Stimulated activated naive CD8-positive, alpha-beta T cell treated with anti-CD3 and anti-CD28 coated beads, Interleukin-15, Interleukin-2, amounts not matched to agents 100 ng/mL and 50 ng/mL, for 24 hours (primary cell): Measurements from ENCODE around the gene ZNF467.

Source experiments
- H3K27ac Mint-ChIP-seq: one replicate; pipeline ENCODE4 v1.8.0; 2021; ENCODE audit warnings: mild to moderate bottlenecking, mixed read lengths
- H3K27me3 Mint-ChIP-seq: one replicate; pipeline ENCODE4 v1.8.0; 2021; ENCODE audit warnings: mixed read lengths
- H3K36me3 Mint-ChIP-seq: one replicate; pipeline ENCODE4 v1.8.0; 2021; ENCODE audit warnings: low read depth, mixed read lengths
- H3K4me1 Mint-ChIP-seq: one replicate; pipeline ENCODE4 v1.8.0; 2021; ENCODE audit warnings: low read depth, mixed read lengths
- H3K4me3 Mint-ChIP-seq: one replicate; pipeline ENCODE4 v1.8.0; 2021; ENCODE audit warnings: mild to moderate bottlenecking, mixed read lengths
- H3K9me3 Mint-ChIP-seq: one replicate; pipeline ENCODE4 v1.8.0; 2021; ENCODE audit warnings: mixed read lengths

Gene ZNF467

DNA sequence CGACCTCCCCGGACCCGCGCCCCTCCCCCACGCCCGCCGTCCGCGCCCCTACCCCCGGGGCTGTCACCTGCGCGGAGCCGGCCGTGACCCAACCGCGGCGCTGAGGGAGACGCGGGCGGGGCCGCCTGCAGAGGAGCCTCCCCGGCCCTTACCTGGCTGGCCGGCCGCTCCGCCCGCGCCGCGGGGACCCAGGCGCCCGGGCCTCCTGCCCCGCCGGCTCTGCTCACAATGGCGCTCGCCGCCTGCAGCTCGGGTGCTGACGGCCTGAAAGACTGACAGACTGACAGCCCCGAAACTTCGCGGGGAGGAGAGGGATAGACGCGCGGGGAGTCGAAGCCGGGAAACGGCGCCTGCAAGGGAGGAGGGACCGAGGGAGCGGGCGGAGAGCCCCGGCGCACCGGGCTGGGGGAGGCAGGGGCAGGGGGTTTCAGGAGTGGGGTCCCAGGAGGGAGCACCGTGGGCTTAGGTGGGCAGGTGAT, 393 bp downstream of the ZNF467 start:
- no peaks in the 10 kb centered on the region for H3K27me3 Mint-ChIP-seq
- H3K9me3 Mint-ChIP-seq = no peaks in the 10 kb centered on the region
- no peak overlapping the region for H3K27ac Mint-ChIP-seq
- H3K36me3 Mint-ChIP-seq = no peaks in the 10 kb centered on the region
- H3K4me1 Mint-ChIP-seq = no peaks in the 10 kb centered on the region
- H3K4me3 Mint-ChIP-seq = peak overlapping the region; percentile 48

DNA sequence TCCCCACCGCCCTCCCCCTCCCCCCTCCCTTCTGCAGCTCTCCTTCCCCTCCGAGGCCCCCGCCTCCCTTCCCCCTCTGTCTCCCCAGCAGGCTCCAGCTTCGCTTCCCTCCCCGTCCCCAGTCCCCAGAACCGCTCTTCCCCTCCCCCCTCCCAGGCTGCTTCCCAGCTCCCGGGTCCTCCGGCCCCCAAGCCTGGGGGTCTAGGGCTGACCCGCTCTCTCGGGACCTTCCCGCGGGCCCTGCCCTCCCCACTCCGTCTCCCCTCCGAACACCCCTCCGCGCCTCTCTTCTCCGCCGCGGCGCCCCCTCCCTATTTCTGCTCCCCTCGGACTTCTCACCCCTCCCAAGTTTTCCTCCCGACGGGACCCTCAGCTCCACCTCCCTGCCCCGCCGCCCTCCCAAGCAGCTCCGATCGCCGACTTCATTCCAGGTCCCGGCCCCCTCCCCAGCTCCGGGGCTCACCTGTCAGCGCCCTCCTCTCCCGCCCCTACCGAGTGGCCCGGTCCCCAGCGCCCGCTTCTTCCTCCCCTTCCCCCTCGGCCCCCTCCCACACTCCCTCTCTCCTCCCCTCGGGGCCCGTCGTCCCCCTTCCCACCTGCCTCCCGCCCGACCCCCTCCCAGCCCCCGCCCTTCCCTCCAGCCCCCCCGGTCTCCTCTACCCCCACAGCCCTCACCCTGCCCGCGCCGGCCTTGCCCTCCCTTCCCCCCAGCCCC, 990 bp downstream of the ZNF467 start:
- no peaks in the 10 kb centered on the region for H3K27me3 Mint-ChIP-seq
- peak overlapping the region; percentile 17 for H3K4me3 Mint-ChIP-seq
- H3K4me1 Mint-ChIP-seq = no peaks in the 10 kb centered on the region
- no peak overlapping the region for H3K27ac Mint-ChIP-seq
- no peaks in the 10 kb centered on the region for H3K36me3 Mint-ChIP-seq
- no peaks in the 10 kb centered on the region for H3K9me3 Mint-ChIP-seq

DNA sequence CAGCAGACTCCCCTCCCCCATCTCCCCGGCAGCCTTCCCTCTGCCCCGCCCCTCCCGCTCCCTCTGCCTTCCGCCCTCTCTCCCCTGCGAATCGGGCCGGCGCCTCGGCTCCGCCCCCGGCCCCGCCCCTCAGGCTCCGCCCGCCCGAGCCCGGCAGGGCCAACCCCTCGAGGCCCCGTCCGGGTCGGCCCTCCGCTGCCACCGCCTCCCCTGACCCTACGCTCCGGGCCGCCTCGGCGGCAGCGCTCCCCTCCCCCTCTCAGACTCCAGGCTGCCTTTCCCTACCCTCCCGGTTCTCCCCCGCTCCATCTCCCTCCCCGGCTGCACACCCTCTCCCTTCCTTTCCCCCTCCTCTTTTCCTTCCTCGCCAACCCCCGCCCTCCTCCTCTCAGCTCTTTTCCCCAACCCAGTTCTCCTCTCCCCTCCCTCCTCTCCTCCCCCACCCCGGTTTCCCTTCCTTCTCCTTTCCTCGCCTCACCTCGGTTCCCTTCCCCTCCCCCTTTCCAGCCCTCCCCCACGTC, 1.6 kb downstream of the ZNF467 start:
- Mint-ChIP-seq H3K4me1 (no peaks in the 10 kb centered on the region), H3K4me3 (peak overlapping the region; percentile 59), H3K9me3 (no peaks in the 10 kb centered on the region), H3K27ac (no peak overlapping the region), H3K36me3 (no peaks in the 10 kb centered on the region), H3K27me3 (no peaks in the 10 kb centered on the region)

DNA sequence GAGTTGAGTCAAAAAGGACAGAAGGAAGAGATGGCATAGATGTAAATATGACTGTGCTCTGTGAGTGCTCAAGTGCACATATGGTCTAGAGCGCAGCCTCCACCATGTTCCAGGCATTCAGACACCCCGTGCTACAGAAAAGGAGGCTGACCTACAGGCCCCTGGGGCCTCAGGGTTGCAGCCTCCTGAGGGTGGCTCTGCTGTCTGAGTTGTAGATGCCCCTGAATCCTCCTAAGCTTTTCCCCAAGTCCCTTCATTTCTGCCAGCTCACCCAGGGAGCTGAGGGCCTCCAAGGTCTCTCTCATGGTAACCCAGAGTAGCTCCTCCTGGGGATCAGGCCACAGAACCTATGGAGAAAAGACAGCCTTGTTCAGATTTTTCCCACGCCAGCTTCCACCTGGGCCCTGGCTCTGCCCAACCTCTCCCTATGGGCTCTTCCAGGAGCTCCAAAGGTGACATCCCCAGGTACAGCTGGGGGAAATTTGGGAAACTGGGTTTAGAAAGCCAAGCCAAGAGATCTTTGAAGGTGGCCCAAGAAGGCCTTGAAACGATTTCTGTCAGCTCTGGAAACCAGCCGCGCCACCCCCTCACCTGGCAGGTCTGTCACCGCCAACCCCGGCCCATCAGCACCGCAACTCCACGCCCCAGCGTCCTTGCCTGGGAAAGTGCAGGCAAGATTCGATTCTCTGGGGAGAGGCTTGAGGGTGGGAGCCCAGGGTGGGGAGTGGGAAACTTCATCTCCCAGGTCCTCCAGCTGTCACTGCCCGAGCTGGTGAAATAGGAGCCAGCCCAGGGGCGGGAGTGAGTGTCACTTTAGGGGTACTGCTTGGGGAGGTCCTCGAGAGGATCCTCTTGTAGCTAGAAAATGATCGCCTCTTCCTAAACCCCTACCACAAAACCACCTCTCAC, 2.4 kb downstream of the ZNF467 start:
- Mint-ChIP-seq H3K9me3 (no peaks in the 10 kb centered on the region), H3K27me3 (no peaks in the 10 kb centered on the region), H3K4me3 (peak overlapping the region; percentile 23), H3K36me3 (peaks cover 3% of the 10 kb centered on the region), H3K27ac (no peak overlapping the region), H3K4me1 (no peaks in the 10 kb centered on the region)

DNA sequence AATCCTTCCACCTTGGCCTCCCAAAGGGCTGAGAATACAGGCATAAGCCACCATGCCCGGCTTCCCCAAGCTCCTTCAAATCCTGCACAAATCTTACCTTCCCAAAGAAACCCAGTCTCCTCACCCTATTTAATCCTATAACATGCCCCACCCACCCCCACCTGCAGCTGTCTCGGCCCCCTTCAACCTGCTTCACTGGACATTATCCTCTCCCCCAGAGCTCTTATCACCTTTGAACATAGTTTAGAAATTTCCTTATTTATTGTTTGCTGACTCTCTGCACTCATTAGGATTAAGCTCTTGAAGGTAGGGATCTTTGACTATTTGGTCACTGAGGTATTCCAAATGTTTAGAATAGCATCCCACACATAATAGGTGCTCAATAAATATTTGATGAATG, 3.5 kb downstream of the ZNF467 start:
- no peak overlapping the region for H3K27ac Mint-ChIP-seq
- H3K9me3 Mint-ChIP-seq = no peaks in the 10 kb centered on the region
- H3K36me3 Mint-ChIP-seq = peaks cover 3% of the 10 kb centered on the region
- H3K4me3 Mint-ChIP-seq = no peak overlapping the region
- no peaks in the 10 kb centered on the region for H3K4me1 Mint-ChIP-seq
- no peaks in the 10 kb centered on the region for H3K27me3 Mint-ChIP-seq

DNA sequence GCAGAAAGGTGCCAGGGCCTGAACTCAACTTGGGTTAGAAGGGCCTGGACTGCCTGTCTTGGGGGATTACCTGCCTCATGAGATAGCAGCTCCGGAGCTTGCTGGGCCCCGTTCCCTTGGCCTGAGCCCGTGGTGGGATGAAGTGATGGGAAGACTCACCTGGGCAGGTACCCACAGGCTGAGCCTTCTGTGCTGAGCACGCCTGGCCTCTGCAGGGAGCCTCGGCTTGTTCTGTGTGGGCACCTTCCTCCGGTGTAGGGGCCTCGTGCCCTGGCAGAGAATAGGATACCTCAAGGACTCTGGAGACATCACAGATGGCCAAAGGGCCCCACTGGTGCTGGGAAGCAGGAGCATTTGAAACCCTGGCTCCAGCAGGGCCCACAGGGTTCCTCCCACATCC, 4.5 kb downstream of the ZNF467 start:
- Mint-ChIP-seq H3K4me1 (no peaks in the 10 kb centered on the region), H3K36me3 (peaks cover 3% of the 10 kb centered on the region), H3K27ac (no peak overlapping the region), H3K4me3 (no peak overlapping the region), H3K9me3 (no peaks in the 10 kb centered on the region), H3K27me3 (no peaks in the 10 kb centered on the region)

DNA sequence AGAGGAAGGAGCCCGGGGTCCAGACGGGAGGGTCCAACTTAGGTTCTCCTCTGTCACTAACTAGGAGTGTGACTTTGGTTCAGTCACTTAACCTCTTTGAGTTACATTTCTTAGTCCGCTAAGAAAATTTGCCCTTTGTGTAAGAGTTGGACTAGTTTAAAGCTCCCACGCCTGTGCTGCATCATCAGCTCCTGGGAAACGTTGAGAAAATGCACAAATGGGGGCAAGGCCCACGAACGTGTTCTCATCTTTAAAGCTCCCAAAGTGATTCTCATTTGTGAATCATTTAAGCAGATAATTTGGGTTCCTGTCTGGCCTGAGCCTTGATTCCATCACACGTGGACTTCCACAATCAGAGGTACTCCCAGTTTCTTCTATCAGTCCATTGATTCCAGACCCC, 6.3 kb downstream of the ZNF467 start:
- H3K9me3 Mint-ChIP-seq = no peaks in the 10 kb centered on the region
- no peak overlapping the region for H3K27ac Mint-ChIP-seq
- H3K27me3 Mint-ChIP-seq = no peaks in the 10 kb centered on the region
- H3K36me3 Mint-ChIP-seq = peaks cover 3% of the 10 kb centered on the region
- H3K4me3 Mint-ChIP-seq = no peak overlapping the region
- H3K4me1 Mint-ChIP-seq = no peaks in the 10 kb centered on the region

DNA sequence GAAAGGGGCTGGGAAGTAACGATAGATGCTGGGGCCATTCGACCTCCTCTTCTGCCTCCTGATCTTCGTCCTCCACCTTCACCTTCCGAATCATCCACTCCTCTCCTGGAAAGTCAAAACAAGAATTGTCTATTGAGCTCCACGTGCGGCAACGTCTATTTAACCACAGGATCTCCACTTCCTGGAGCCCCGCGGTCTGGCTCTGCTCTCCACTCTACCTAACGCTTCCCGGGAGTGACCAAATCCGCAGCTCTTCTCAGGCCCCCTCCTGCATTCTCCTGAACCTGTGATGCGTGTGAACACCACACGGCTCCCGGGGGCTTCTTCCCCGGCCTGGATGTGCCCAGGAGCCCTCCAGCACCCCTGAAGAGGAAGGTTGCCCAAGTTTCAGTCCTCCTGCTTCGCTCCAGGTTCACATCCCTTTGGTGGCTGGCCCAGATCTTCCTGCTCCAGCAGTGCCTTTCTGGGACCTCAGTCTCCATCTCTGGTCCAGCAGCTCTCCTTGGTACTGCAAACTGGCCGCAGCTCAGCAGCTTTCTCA, 7.2 kb downstream of the ZNF467 start:
- no peaks in the 10 kb centered on the region for H3K4me1 Mint-ChIP-seq
- no peaks in the 10 kb centered on the region for H3K27me3 Mint-ChIP-seq
- H3K4me3 Mint-ChIP-seq = no peak overlapping the region
- H3K36me3 Mint-ChIP-seq = peaks cover 3% of the 10 kb centered on the region
- H3K9me3 Mint-ChIP-seq = no peaks in the 10 kb centered on the region
- H3K27ac Mint-ChIP-seq = no peak overlapping the region

DNA sequence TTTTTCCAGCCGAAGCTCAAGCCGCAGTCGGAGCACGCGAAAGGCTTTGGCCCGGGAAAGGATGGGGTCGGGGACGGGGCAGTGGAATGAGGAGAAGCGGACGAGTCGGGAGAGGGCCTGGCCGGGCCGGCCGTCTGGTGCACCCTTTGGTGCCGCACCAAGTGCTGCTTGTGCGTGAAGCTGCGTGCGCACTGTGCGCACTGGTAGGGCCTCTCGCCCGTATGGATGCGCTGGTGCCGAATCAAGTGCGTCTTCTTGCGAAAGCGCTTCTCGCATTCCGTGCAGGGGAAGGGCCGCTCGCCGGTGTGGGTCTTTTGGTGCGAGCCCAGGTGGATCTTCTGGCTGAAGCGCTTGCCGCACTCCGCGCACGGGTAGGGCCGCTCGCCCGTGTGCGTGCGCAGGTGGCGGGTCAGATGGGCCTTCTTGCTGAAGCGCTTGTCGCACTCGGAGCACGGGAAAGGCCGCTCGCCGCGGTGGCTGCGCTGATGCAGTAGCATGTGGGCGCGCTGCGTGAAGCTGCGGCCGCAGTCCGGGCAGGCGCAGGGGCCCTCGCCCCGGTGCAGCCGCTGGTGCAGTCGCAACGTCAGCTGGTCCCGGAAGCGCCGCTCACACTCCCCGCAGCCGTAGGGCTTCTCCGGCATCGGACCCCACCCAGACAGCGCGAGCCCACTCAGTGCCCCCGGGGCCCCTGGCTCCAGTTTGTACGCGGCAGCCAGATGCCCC, 7.8 kb downstream of the ZNF467 start:
- H3K9me3 Mint-ChIP-seq = no peaks in the 10 kb centered on the region
- no peaks in the 10 kb centered on the region for H3K4me1 Mint-ChIP-seq
- H3K27me3 Mint-ChIP-seq = no peaks in the 10 kb centered on the region
- H3K27ac Mint-ChIP-seq = no peak overlapping the region
- H3K36me3 Mint-ChIP-seq = peaks cover 3% of the 10 kb centered on the region
- H3K4me3 Mint-ChIP-seq = no peak overlapping the region

DNA sequence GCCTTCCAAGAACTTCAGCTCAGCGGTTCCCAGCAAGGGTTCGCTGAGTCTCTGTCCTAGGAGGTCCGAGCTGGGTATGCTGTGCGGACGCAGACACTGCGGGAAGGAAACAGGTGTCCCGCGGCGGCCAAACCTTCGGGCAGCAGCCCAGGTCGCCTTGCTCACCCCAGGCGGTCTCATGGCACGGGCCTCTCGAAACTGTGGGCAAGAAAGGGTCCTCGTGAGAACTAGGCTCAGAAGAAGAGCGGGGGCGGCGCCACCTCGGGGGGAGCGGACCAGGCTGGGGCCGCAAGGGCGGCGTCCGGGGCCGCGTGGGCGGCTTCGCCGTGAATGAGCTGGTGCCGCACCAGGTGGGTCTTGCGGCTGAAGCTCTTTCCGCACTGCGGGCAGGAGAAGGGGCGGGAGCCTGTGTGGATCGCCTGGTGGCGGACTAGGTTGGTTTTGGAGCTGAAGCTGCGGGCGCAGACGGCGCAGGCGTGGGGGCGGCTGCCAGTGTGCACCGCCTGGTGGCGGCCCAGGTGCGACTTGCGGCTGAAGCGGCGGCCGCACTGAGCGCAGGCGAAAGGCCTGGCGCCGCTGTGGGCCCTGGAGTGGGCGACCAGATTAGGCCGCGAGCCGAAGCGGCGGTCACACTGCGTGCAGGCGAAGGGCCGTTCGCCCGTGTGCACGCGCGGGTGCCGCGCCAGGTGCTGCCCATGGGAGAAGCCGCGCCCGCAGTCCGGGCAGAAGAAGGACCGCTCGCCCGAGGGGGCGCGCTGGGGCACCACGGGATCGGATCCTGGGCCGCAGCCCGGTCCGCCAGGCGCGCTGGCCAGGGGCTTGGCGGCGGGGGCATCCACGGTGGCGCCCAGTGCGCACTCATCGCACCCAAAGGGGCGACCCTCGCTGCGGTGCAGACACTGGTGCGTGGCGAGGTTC, 8.6 kb downstream of the ZNF467 start:
- H3K27me3 Mint-ChIP-seq = no peaks in the 10 kb centered on the region
- no peaks in the 10 kb centered on the region for H3K9me3 Mint-ChIP-seq
- H3K4me3 Mint-ChIP-seq = no peak overlapping the region
- peaks cover 3% of the 10 kb centered on the region for H3K36me3 Mint-ChIP-seq
- H3K27ac Mint-ChIP-seq = no peak overlapping the region
- no peaks in the 10 kb centered on the region for H3K4me1 Mint-ChIP-seq

DNA sequence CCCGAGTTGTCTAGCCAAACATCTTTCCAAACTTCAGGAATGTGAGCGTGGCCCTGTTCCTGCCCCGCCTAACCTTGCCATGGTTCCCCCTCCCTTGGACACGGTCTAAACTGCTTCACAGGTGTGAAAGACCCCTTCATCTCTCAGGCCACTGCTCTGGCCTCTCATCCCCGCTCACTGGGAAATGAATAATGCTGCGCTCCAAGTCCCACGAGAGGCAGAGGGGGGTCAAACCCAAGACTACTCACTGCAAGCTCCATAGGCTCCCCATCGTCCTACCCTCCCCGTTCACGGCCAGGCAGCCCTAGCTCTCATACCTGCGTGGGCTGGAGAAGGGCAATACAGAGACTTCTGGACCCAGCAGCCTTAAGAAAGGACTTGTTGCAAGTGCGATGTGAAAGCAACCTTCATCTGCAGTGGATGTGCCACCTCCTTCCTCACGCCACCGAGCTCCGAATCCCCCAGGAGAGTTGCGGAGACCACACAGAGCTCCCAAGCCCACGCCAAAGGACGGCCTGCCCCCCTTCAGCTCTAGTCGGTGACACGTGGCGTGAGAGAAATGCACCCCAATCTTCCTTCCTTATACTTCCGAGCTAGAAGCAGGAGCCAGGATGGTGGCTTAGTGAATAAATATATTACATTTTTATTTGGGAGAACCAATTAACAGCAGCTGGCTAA, 9.7 kb downstream of the ZNF467 start:
- H3K27ac Mint-ChIP-seq = no peak overlapping the region
- H3K4me1 Mint-ChIP-seq = no peaks in the 10 kb centered on the region
- no peak overlapping the region for H3K4me3 Mint-ChIP-seq
- H3K9me3 Mint-ChIP-seq = no peaks in the 10 kb centered on the region
- no peaks in the 10 kb centered on the region for H3K27me3 Mint-ChIP-seq
- peaks cover 3% of the 10 kb centered on the region for H3K36me3 Mint-ChIP-seq

DNA sequence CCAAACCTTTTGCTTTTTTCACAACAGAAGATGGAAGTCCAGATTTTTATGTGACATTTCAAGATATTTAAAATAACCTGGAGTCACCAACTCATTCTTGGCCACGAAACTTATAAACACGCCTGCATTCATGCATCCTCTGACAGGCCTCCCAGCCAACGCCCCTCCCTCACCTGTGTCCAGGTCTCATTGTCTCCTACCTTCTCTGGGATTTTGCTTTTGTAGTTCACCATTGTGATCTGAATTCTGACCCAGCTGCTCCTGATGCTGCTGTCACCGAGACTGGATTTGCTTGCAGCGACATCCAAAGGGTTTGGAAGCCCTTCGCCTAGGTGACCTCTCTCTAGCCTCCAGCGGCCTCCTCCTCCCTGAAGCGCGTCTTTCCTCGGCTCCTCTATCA, 10.8 kb downstream of the ZNF467 start:
- no peaks in the 10 kb centered on the region for H3K27me3 Mint-ChIP-seq
- H3K4me1 Mint-ChIP-seq = no peaks in the 10 kb centered on the region
- no peaks in the 10 kb centered on the region for H3K9me3 Mint-ChIP-seq
- no peak overlapping the region for H3K27ac Mint-ChIP-seq
- peaks cover 3% of the 10 kb centered on the region for H3K36me3 Mint-ChIP-seq
- H3K4me3 Mint-ChIP-seq = no peak overlapping the region

DNA sequence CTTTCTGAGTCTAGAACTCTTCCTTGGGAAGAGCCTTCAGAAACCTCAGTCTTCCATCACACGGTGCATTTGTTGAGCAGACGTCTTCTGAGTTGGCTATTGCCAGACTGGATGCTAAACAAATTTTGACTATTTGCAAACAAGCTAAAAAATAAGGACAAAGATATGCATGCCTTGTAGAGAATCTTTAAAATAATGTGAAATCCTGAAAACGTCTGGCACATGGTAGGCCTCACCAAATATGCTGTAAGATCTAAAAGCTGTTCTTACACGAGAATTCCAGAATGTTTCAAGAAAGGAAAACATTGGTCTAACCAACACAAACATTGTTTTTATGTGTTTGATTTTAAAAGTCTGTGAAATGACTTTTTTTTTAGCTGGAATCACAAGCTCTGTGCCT, 11.3 kb downstream of the ZNF467 start:
- Mint-ChIP-seq H3K4me3 (no peak overlapping the region), H3K27ac (no peak overlapping the region), H3K27me3 (no peaks in the 10 kb centered on the region), H3K36me3 (peaks cover 3% of the 10 kb centered on the region), H3K9me3 (no peaks in the 10 kb centered on the region), H3K4me1 (no peaks in the 10 kb centered on the region)
